Kidney (tissue), 14 donors: ENCODE results near the gene TMEM131. TPM values are rescaled to one million over a fixed set of nuclear protein-coding genes. Genes with fewer than 3 reads are reported as not detected.

Experiments
- DNase-seq, 5 donors: peaks; one replicate each; pipeline ENCODE4 v3.0.0-alpha.2; 2013 to 2020
- FAIRE-seq: peaks from 2 replicates; lab custom pipeline; 2012; peaks lifted over from hg19 to GRCh38; lab: Jason Lieb, UNC
- H3K27ac ChIP-seq, 2 donors: one replicate each; pipeline ENCODE4 v1.7.0; 2013; ENCODE audit warnings: low read depth in 2 of 2, low read length in 2 of 2, inconsistent platforms in 1 of 2
- H3K27me3 ChIP-seq: one replicate; pipeline ENCODE4 v1.7.1; 2013; ENCODE audit warnings: low read length, inconsistent platforms; ENCODE audit not compliant: control insufficient read depth, insufficient read depth
- H3K36me3 ChIP-seq, 3 donors: one replicate each; pipeline versions ENCODE4 v1.7.0 to v1.7.1; 2013; ENCODE audit warnings: low read length in 3 of 3, control low read depth in 1 of 3, inconsistent platforms in 1 of 3; ENCODE audit not compliant: insufficient read depth in 3 of 3, control insufficient read depth in 2 of 3
- H3K4me1 ChIP-seq, 3 donors: one replicate each; pipeline versions ENCODE4 v1.7.0 to v1.7.1; 2013; ENCODE audit warnings: low read length in 3 of 3, inconsistent platforms in 1 of 3, low read depth in 1 of 3; ENCODE audit not compliant: control insufficient read depth in 2 of 3, insufficient read depth in 2 of 3
- H3K4me3 ChIP-seq, 3 donors: one replicate each; pipeline versions ENCODE4 v1.7.0 to v1.8.1; 2013; ENCODE audit warnings: low read length in 3 of 3, control low read depth in 1 of 3, inconsistent platforms in 1 of 3
- H3K9ac ChIP-seq, 3 donors: one replicate each; pipeline versions ENCODE4 v1.7.0 to v1.7.1; 2013; ENCODE audit warnings: low read length in 3 of 3, control low read depth in 1 of 3, inconsistent platforms in 1 of 3
- H3K9me3 ChIP-seq, 3 donors: one replicate each; pipeline versions ENCODE4 v1.7.0 to v1.7.1; 2013; ENCODE audit warnings: low read length in 3 of 3, control low read depth in 1 of 3, inconsistent platforms in 1 of 3; ENCODE audit not compliant: control insufficient read depth in 2 of 3, insufficient read depth in 1 of 3
- CTCF ChIP-seq: IDR thresholded peaks from 3 replicates; pipeline ENCODE4 v1.5.1; 2012; ENCODE audit warnings: mild to moderate bottlenecking, moderate library complexity, borderline replicate concordance; ENCODE audit not compliant: insufficient read depth; ENCODE audit errors: extremely low read depth
- intact Hi-C: fragments of 100-400 bp; cut with DNase I; formaldehyde crosslinking; loops from one replicate; pipeline ENCODE4 v1.11.1; 2022
- polyA plus RNA-seq: library from polyadenylated mRNA; stranded (reverse); fragments of 350-450 nt; fragmentation: Illumina TruSeq; extraction: RNeasy Lipid Tissue Mini Kit (QIAGEN cat#74804); gene quantifications from one replicate; pipeline ENCODE4 v1.2.3, GENCODE V29; 2014; ENCODE audit warnings: low read depth, low replicate concordance; ENCODE audit not compliant: insufficient read depth
- total RNA-seq: library from RNA; stranded (reverse); fragmentation: NEBNext Ultra II Directional; extraction: Animal tissue kit (Norgen Biotek cat#: 25700); gene quantifications from one replicate; pipeline ENCODE4 v1.2.1, GENCODE V29; 2021
- donor health status: control.
- donor health status: control.
- donor health status: control.
- donor health status: control.
- donor health status: control.
- donor health status: DM: yes; HTN: yes; CAD: no.
- donor health status: Normal renal cell carcinoma (clear cell type).

TMEM131 gene
- total and polyA plus RNA-seq, 2 donors from 2014 or later: 8.0 to 38.4 TPM

DNA sequence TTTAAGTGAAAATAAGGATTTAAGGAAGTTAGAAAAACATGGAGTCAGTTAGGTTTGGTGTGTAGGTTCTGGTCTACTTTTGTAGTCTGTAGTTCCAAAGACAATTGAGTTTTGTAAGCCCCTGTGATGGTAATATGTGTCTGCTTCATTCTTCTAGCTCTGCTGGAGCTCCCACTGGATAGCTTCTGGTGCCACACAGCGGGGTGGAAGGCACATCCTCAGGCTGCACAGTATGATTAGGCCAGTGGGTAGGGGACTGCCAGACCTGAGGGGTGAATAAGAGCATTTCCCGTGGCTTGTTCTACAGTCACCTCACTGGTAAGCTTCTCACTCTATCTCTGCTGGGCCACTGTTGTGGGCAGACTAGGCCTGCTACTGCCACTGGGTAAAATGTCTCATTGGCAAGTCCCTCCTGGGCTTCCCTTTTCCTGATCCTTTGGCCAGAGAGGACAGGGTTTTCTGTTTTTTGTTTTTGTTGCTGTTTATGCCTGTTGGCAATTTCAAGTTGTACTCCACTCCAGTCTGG is 44.5 kb downstream of the TMEM131 start:
- Histone ChIP-seq H3K9ac (no peak overlapping the region), H3K27me3 (no peaks in the 10 kb centered on the region), H3K36me3 (no peaks in the 10 kb centered on the region), H3K4me1 (no peaks in the 10 kb centered on the region), H3K27ac (no peak overlapping the region), H3K9me3 (no peaks in the 10 kb centered on the region), H3K4me3 (no peak overlapping the region)
- intact Hi-C loops: no loop called here
- no peak for TF ChIP-seq CTCF
- FAIRE-seq (no peak), DNase-seq (peak in 1 of 5 donors; percentile 28)

DNA sequence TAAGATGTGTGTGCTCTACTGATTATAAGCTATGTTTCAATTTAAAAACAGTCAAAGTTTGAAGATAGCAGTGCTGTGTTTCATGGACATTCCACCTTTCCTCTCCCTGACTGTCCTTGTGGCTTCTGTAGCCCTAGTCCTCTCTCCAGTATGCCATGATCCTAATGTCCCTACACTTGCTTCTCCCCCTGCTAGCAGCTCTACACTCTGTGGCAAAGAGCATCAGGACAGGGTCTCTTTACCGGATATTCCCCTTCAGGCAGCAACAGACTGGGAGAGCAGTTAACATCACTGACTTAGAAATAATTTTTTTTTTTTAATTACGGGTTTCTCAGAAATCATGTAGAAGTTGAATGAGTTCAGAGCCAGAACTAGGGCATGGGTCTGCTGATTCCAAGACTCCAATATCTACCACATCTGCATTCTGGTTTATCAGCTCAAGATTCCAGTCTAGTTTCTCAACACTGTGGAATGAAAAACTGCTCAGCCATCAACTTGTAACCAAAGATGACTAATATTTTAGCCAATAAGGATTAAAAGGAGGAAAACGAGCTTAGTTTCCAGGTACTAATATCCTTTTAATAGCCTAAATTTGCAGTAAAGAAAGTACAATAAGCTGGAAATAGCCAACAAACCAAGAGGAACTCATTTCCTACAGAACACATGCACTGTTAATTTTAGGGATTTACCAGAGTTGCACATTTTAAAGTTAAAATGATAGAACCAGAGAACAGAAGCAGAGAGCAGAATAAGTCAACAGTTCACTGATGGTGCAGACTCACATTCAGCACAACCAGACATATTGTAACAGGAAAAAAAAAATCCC is 45.2 kb downstream of the TMEM131 start:
- Histone ChIP-seq H3K4me3 (no peak overlapping the region), H3K9me3 (no peaks in the 10 kb centered on the region), H3K27ac (no peak overlapping the region), H3K4me1 (no peaks in the 10 kb centered on the region), H3K27me3 (no peaks in the 10 kb centered on the region), H3K9ac (no peak overlapping the region), H3K36me3 (no peaks in the 10 kb centered on the region)
- FAIRE-seq (no peak), DNase-seq (no peak)
- TF ChIP-seq CTCF: no peak
- intact Hi-C loops: no loop called here

DNA sequence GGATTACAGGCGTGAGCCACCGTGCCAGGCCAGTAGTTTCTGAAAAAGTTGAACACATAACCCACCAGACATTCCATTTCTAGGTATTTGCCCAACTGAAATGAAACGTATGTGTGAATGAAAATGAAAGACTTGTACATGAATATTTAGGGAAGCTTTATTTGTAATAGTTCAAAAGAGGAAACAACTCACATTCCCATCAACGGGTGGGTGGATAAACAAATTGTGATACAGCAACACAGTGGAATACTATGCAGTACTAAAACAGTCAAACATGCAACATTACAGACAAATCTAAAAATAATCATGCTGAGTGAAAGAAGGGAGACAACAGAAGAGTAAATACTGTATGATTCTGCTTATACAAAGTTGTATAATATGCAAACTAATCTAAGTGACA is 46.8 kb downstream of the TMEM131 start:
- Histone ChIP-seq H3K4me3 (no peak overlapping the region), H3K27me3 (no peaks in the 10 kb centered on the region), H3K9ac (no peak overlapping the region), H3K4me1 (no peaks in the 10 kb centered on the region), H3K9me3 (no peaks in the 10 kb centered on the region), H3K36me3 (no peaks in the 10 kb centered on the region), H3K27ac (no peak overlapping the region)
- DNase-seq (no peak), FAIRE-seq (no peak)
- intact Hi-C loops: no loop called here
- no peak for TF ChIP-seq CTCF
